ENCODE data around the gene OR7D2. TPM values are rescaled to one million over a fixed set of nuclear protein-coding genes. Genes with fewer than 3 reads are reported as not detected.

The OR7D2 gene
- under 1 TPM in 1 of 2 donors, not detected in 1; 0.17 TPM for total RNA-seq

DNA sequence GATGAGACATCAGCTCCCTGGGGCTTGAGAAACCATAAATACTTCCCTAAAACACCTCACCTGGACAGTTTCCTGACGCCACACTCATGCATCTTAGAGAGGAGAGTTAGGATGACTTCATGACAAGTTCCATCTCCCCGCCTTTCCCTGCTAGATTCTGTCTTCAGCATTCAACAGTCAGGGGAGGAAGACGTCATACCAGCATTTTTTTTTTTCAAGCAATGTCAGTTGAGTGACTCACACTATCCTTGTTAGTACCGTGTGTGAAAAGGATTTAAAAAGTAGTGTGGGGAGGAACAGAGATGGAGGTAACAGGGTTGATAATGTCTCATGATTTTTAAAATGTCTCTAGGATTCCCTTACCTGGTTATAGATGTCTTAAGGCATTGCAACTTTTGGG lies at the start of gene OR7D2:
OR7D2 (plus strand) TSS at position 79 of the 400 bp plus-strand sequence. CDS start 6,803 bp downstream, outside the sequence.
- TF ChIP-seq POLR2A (IDR thresholded peaks at IDR 0.05) (no peak), POLR2AphosphoS5 (IDR thresholded peaks at IDR 0.05) (no peak)
- TF ChIP-seq, protein P1, sequence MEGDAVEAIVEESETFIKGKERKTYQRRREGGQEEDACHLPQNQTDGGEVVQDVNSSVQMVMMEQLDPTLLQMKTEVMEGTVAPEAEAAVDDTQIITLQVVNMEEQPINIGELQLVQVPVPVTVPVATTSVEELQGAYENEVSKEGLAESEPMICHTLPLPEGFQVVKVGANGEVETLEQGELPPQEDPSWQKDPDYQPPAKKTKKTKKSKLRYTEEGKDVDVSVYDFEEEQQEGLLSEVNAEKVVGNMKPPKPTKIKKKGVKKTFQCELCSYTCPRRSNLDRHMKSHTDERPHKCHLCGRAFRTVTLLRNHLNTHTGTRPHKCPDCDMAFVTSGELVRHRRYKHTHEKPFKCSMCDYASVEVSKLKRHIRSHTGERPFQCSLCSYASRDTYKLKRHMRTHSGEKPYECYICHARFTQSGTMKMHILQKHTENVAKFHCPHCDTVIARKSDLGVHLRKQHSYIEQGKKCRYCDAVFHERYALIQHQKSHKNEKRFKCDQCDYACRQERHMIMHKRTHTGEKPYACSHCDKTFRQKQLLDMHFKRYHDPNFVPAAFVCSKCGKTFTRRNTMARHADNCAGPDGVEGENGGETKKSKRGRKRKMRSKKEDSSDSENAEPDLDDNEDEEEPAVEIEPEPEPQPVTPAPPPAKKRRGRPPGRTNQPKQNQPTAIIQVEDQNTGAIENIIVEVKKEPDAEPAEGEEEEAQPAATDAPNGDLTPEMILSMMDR (IDR thresholded peaks at IDR 0.05), result no peak
- Histone ChIP-seq H3K4me1 (replicated peaks) (no peaks in the 10 kb centered on the region), H3K27me3 (replicated peaks; ENCODE audit: insufficient read depth) (no peaks in the 10 kb centered on the region), H3K9me3 (no peaks in the 10 kb centered on the region), H3K27ac (no peak within 1 kb of the TSS), H3K4me3 (no peak within 1 kb of the TSS), H3K36me3 (no peaks in the 10 kb centered on the region)
- WGBS, result 64% methylated on average over 4 of the region's 4 CpGs
- no peak for DNase-seq (ENCODE audit: low spot score)
- intact Hi-C loops (cut with DNase I), result no loop called here

DNA sequence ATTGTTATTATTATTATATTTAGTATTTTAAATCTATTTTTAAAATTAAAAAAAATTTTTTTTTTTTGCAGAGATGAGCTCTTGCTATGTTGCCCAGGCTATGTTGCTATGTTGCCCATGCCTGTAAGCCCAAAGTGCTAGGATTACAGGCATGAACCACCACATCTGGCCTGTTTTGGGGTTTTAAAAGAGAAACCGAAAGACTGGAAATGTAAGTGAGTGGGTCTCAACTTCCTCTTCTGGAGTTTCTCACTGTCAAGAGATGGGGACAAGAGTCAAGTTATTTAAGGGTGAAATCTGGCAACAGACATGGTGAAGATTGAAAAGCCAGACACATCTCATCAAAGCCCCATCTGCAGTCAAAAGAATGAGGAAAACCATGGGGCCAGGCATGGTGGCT lies 47.8 kb upstream of the OR7D2 start:
- TF ChIP-seq, protein P1 (IDR thresholded peaks at IDR 0.05), result no peak
- TF ChIP-seq POLR2A (IDR thresholded peaks at IDR 0.05), result no peak
- TF ChIP-seq POLR2AphosphoS5 (IDR thresholded peaks at IDR 0.05), result no peak
- Histone ChIP-seq H3K9me3 (no peaks in the 10 kb centered on the region), H3K27ac (no peak overlapping the region), H3K36me3 (no peaks in the 10 kb centered on the region), H3K4me3 (no peak overlapping the region), H3K27me3 (replicated peaks; ENCODE audit: insufficient read depth) (peaks cover 2% of the 10 kb centered on the region), H3K4me1 (replicated peaks) (no peaks in the 10 kb centered on the region)
- 77% methylated on average over 1 of the region's 1 CpG for WGBS
- intact Hi-C loops (cut with DNase I), result no loop called here
- no peak for DNase-seq (ENCODE audit: low spot score)

DNA sequence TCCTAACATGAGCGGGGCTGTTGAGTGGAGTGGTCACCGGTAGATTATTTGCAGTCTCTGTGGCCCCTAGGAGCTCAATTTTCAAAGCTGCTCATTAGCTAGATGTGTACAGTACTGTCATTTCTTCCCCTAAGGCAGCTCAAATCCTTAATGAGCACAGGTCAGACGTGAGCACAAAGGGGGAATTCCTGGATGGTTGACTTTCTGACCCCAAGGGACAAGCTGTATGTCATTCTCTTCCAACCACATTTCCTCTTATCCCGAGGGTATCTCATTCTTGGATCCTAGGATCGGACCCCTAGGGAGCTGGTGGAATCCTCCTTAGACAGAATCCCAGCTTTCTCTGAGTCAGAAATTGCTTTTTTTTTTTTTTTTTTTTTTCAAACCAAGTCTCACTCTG lies 46.4 kb upstream of the OR7D2 start:
- TF ChIP-seq, protein P1 (IDR thresholded peaks at IDR 0.05), result no peak
- Histone ChIP-seq H3K4me1 (replicated peaks) (no peaks in the 10 kb centered on the region), H3K9me3 (no peaks in the 10 kb centered on the region), H3K36me3 (no peaks in the 10 kb centered on the region), H3K27me3 (replicated peaks; ENCODE audit: insufficient read depth) (peaks cover 2% of the 10 kb centered on the region), H3K4me3 (no peak overlapping the region), H3K27ac (no peak overlapping the region)
- WGBS, result 64% methylated on average over 5 of the region's 5 CpGs
- DNase-seq (ENCODE audit: low spot score), result no peak
- intact Hi-C loops (cut with DNase I), result no loop called here

DNA sequence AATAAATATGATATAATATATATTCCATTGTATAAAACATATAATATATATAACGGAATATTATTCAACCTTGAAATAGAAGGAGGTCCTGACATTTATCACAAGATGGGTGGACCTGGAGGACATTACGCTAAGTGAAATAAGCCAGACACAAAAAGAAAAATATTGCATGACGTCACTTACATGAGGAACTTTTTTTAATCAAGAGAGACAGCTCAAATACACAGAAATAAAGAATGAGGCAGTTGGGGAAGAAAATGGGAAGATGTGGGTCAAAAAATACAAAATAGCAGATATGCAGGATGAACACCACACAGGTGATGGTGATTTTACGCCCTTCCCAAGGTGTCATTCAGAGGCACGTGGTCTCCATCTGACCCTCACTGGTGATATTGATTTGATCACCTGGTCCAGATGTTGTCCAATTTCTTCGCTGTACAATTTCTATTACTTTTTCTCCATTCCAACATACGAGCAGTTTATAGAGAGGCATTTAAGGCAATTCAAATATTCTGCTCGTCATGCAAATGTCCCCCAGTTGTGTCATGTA lies 39.1 kb upstream of the OR7D2 start:
- WGBS, result 29% methylated on average over 8 of the region's 8 CpGs
- intact Hi-C loops (cut with DNase I), result loop anchor here (10.0 kb wide), 1 partner anchor 655 kb away; no protein-coding TSS in a partner anchor
- no peaks in the 10 kb centered on the region for H3K9me3 ChIP-seq

More for the DNA sequence above, 39.1 kb upstream of the OR7D2 start:
- no peaks in the 10 kb centered on the region for H3K36me3 ChIP-seq
- no peaks in the 10 kb centered on the region for H3K27me3 ChIP-seq (replicated peaks; ENCODE audit: insufficient read depth)
- DNase-seq (ENCODE audit: low spot score), result no peak
- peak overlapping the region; percentile 57 to 66 for H3K4me3 ChIP-seq
- TF ChIP-seq POLR2A (IDR thresholded peaks at IDR 0.05) (no peak), POLR2AphosphoS5 (IDR thresholded peaks at IDR 0.05) (no peak)
- TF ChIP-seq, protein P1 (IDR thresholded peaks at IDR 0.05), result no peak
- peak overlapping the region; percentile 71 to 84 for H3K27ac ChIP-seq
- no peaks in the 10 kb centered on the region for H3K4me1 ChIP-seq (replicated peaks)

Data from prostate gland (tissue), 2 donors.